Uterus (tissue), 2 donors: Measurements from ENCODE around the gene ATF4.

Experiments
- CTCF ChIP-seq, 4 experiments: fragments of 200-600 bp in 2 of 4; fragments of 450-650 bp in 2 of 4; sonication (generic) in 2 of 4; IDR thresholded peaks; one replicate each; pipeline ENCODE4 v1.5.1; 2016 to 2019; ENCODE audit warnings: antibody characterized with exemption in 4 of 4, mild to moderate bottlenecking in 2 of 4, moderate library complexity in 1 of 4
- POLR2A ChIP-seq, 2 donors: fragments of 450-650 bp; IDR thresholded peaks; one replicate each; pipeline ENCODE4 v1.6.1; 2016; ENCODE audit warnings: antibody characterized with exemption in 2 of 2, mild to moderate bottlenecking in 1 of 2, moderate library complexity in 1 of 2

GRCh38 chr22:39558950-39559349 lies 38.6 kb downstream of the ATF4 start:
- no peak for TF ChIP-seq POLR2A (IDR thresholded peaks at IDR 0.05)
- TF ChIP-seq CTCF (IDR thresholded peaks at IDR 0.05), result no peak
